OCI-LY7 (cell line): ENCODE results near the gene RPH3AL.

ENCODE experiments used
- EZH2phosphoT487 ChIP-seq: fragments of 200-600 bp; sonication (generic); IDR thresholded peaks from 2 replicates; pipeline ENCODE4 v1.6.1; 2018; ENCODE audit warnings: low read depth, borderline replicate concordance, mild to moderate bottlenecking, mixed run types, antibody characterized with exemption, low read length, moderate library complexity, mixed read lengths
- TF ChIP-seq, protein P1 (sequence below): fragments of 200-600 bp; sonication (generic); conservative IDR thresholded peaks from 2 replicates; pipeline ENCODE4 v1.5.1; 2014; ENCODE audit warnings: mild to moderate bottlenecking, antibody characterized with exemption, low read length, moderate library complexity, mixed read lengths

DNA sequence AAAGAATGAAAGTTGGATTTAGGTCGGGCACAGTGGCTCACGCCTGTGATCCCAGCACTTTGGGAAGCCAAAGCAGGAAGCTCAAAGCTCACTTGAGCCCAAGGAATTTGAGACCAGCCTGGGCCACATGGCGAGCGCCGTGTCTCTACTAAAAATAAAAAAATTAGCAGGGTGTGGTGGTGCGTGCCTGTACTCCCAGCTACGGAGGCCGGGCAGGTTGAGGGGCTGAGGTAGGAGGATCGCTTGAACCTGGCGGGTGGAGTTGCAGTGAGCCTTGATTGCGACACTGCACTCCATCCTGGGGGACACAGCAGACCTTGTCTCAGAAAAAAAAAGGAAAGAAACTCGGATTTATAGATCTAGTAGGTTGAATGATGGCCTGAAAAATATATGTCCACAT lies 37.4 kb upstream of the RPH3AL start:
- TF ChIP-seq, protein P1, sequence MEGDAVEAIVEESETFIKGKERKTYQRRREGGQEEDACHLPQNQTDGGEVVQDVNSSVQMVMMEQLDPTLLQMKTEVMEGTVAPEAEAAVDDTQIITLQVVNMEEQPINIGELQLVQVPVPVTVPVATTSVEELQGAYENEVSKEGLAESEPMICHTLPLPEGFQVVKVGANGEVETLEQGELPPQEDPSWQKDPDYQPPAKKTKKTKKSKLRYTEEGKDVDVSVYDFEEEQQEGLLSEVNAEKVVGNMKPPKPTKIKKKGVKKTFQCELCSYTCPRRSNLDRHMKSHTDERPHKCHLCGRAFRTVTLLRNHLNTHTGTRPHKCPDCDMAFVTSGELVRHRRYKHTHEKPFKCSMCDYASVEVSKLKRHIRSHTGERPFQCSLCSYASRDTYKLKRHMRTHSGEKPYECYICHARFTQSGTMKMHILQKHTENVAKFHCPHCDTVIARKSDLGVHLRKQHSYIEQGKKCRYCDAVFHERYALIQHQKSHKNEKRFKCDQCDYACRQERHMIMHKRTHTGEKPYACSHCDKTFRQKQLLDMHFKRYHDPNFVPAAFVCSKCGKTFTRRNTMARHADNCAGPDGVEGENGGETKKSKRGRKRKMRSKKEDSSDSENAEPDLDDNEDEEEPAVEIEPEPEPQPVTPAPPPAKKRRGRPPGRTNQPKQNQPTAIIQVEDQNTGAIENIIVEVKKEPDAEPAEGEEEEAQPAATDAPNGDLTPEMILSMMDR: no peak
- TF ChIP-seq EZH2phosphoT487: no peak
